Bronchial epithelial cell (primary cell): ENCODE measurements around the gene RPL31. TPM values are rescaled to one million over a fixed set of nuclear protein-coding genes. Genes with fewer than 3 reads are reported as not detected.

Source experiments
- DNase-seq: peaks from one replicate; pipeline ENCODE4 v3.0.0-alpha.2; 2010; ENCODE audit warnings: low read depth
- FAIRE-seq: peaks from 2 replicates; lab custom pipeline; 2011; peaks lifted over from hg19 to GRCh38; lab: Jason Lieb, UNC
- H3K27me3 ChIP-seq: 2 replicates; pipeline ENCODE4 v1.5.1; 2011; ENCODE audit warnings: low read length; ENCODE audit not compliant: control insufficient read depth, insufficient read depth
- H3K36me3 ChIP-seq: 2 replicates; pipeline ENCODE4 v1.5.1; 2011; ENCODE audit warnings: low read length; ENCODE audit not compliant: control insufficient read depth, insufficient read depth
- H3K4me3 ChIP-seq: 2 replicates; pipeline ENCODE4 v1.5.1; 2011; ENCODE audit warnings: mild to moderate bottlenecking, low read depth, low read length, control low read depth
- CTCF ChIP-seq: IDR thresholded peaks from 2 replicates; pipeline ENCODE4 v1.5.1; 2011; ENCODE audit warnings: mild to moderate bottlenecking, moderate library complexity, low read length, control low read depth, inconsistent platforms; ENCODE audit not compliant: insufficient read depth, severe bottlenecking
- total RNA-seq: library from RNA; depleted of rRNA; stranded (reverse); fragments of >200 nt; gene quantifications from 2 replicates; pipeline ENCODE4 v1.2.1, GENCODE V29; 2014

RPL31 gene
- total RNA-seq, 1 donor from 2014 or later: 2,143 TPM

- no peak overlapping the region for H3K4me3 ChIP-seq
- peaks cover 2% of the 10 kb centered on the region for H3K36me3 ChIP-seq
- TF ChIP-seq CTCF: no peak
- DNase-seq (no peak), FAIRE-seq (no peak)
- H3K27me3 ChIP-seq: no peaks in the 10 kb centered on the region
Measured at GRCh38 chr2:100987536-100987935, 14.6 kb upstream of the RPL31 start.

DNA sequence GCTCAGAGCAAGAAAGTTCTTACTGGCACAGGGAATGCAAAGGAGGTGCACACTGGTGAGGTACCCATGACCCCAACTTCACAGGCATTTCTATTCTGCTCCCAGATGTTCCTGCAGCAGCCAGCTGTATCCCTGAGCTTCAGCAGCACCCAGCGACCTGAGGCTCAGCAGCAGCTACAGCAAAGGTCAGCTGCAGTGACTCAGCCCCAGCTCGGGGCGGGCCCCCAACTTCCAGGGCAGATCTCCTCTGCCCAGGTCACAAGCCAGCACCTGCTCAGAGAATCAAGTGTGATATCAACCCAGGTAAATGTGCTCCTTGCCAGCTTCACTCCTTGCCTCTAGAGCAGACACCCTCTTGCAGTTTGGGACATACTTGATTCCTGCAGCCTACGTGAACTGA, 14.1 kb upstream of the RPL31 start:
- FAIRE-seq: no peak

DNA sequence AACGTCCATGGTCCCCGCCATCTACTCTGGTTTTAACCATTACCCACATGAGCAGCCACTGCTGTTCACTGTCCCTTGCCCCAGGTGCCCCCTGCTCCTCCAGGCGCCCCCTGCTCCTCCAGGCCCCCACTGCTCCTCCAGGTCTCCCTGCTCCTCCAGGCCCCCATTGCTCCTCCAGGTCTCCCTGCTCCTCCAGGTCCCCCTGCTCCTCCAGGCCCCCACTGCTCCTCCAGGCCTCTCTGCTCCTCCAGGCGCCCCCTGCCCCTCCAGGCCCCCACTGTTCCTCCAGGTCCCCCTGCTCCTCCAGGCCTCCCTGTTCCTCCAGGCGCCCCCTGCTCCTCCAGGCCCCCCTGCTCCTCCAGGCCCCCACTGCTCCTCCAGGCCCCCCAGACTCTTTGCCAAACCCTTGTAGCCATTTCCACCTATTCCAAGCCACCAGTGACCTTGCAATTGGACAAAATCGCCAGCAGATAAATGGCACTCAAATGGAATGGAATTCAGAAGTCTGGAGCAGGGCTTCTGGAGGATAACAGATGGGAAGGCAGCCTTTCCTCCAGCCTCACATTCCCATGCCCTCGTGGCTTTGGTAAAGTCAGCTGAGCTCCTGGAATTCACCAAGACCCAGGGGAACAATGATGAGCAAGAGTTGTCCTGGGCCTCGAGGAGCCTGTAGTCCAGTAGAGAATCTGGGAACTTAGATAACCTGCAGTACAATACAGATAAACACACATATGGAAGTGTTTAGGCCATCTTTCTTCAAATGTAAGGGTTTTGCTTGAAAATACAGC, 13.3 kb upstream of the RPL31 start:
- TF ChIP-seq CTCF: no peak
- peaks cover 2% of the 10 kb centered on the region for H3K36me3 ChIP-seq
- DNase-seq: no peak
- no peak for FAIRE-seq
- no peaks in the 10 kb centered on the region for H3K27me3 ChIP-seq
- H3K4me3 ChIP-seq: no peak overlapping the region

More for the DNA sequence above, 14.1 kb upstream of the RPL31 start:
- no peak for DNase-seq
- TF ChIP-seq CTCF: no peak
- Histone ChIP-seq H3K27me3 (no peaks in the 10 kb centered on the region), H3K36me3 (peaks cover 2% of the 10 kb centered on the region), H3K4me3 (no peak overlapping the region)

GRCh38 chr2:100989666-100990065, 12.4 kb upstream of the RPL31 start:
- H3K4me3 ChIP-seq: no peak overlapping the region
- H3K36me3 ChIP-seq: peaks cover 2% of the 10 kb centered on the region
- DNase-seq (no peak), FAIRE-seq (no peak)
- TF ChIP-seq CTCF: no peak
- no peaks in the 10 kb centered on the region for H3K27me3 ChIP-seq

GRCh38 chr2:100990166-100990565, 11.9 kb upstream of the RPL31 start:
- no peaks in the 10 kb centered on the region for H3K27me3 ChIP-seq
- FAIRE-seq (no peak), DNase-seq (no peak)
- peaks cover 2% of the 10 kb centered on the region for H3K36me3 ChIP-seq
- TF ChIP-seq CTCF: no peak
- H3K4me3 ChIP-seq: no peak overlapping the region
